DND-41 (cell line): ENCODE measurements around the gene RDH5.

Experiments used
- EZH2 ChIP-seq: IDR thresholded peaks from 3 replicates; pipeline ENCODE4 v1.6.1; 2012; ENCODE audit warnings: borderline replicate concordance, low read depth, mild to moderate bottlenecking, moderate library complexity, low read length, inconsistent platforms; ENCODE audit not compliant: severe bottlenecking
- TF ChIP-seq, protein P1 (sequence below): IDR thresholded peaks from 2 replicates; pipeline ENCODE4 v1.5.1; 2012; ENCODE audit warnings: borderline replicate concordance, low read length, moderate library complexity, mild to moderate bottlenecking; ENCODE audit not compliant: poor library complexity, severe bottlenecking; ENCODE audit errors: extremely low read depth

DNA sequence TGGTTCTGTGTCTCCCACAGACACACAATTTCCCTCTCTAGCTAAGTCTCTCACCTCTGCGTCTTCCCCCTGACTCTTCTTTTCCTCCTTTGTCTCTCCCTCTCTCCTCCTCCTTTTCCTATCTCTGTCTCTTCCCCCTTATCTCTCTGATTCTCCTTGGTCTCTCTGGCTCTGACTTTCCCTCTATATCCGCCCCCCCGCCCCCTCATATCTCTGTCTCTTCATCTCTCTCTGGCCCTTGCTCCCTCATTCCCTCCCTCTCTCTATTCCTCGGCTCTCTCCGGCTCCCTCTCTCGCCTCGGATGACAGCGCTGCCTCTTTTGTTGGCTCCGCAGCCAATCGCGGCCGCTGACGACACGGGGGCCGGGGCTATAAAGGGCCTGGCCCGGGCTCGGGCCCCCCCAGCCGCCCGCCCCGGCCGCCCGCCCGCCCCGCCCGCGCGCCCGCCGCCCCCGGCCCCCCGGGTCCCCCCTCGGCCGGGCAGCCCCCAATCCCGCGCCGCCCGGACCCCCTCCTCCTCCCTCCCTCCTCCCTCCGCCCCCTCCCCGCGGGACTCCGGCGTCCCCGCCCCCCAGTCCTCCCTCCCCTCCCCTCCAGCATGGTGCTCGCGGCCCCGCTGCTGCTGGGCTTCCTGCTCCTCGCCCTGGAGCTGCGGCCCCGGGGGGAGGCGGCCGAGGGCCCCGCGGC is 22.7 kb downstream of the RDH5 start, which contains the start of gene GDF11:
- TF ChIP-seq, protein P1, sequence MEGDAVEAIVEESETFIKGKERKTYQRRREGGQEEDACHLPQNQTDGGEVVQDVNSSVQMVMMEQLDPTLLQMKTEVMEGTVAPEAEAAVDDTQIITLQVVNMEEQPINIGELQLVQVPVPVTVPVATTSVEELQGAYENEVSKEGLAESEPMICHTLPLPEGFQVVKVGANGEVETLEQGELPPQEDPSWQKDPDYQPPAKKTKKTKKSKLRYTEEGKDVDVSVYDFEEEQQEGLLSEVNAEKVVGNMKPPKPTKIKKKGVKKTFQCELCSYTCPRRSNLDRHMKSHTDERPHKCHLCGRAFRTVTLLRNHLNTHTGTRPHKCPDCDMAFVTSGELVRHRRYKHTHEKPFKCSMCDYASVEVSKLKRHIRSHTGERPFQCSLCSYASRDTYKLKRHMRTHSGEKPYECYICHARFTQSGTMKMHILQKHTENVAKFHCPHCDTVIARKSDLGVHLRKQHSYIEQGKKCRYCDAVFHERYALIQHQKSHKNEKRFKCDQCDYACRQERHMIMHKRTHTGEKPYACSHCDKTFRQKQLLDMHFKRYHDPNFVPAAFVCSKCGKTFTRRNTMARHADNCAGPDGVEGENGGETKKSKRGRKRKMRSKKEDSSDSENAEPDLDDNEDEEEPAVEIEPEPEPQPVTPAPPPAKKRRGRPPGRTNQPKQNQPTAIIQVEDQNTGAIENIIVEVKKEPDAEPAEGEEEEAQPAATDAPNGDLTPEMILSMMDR: no peak
- TF ChIP-seq EZH2: no peak
